K562 (cell line): ENCODE measurements around the gene WBP1. TPM values are rescaled to one million over a fixed set of nuclear protein-coding genes. Genes with fewer than 3 reads are reported as not detected.

ENCODE experiments used
- ATAC-seq: fragments of 200-7000 bp; cut with Tn5 transposase; 3 replicates; pipeline ENCODE4 v1.9.1; 2020; ENCODE audit warnings: moderate library complexity
- BruUV-seq: library from RNA; stranded (reverse); fragments of 400-500 nt; replicated peaks from 2 replicates; lab custom pipeline; 2021; lab: Mats Ljungman, UMichigan
- CTCF ChIA-PET: fragments of 300-600 bp; formaldehyde crosslinking; extraction: SDS; loops from one replicate; lab custom pipeline; 2021; ENCODE audit warnings: low intra/inter-chr PET ratio; lab: Yijun Ruan, JAX
- POLR2A ChIA-PET: fragments of 300-600, 350-650 bp; sonication (Branson Sonifier 250); formaldehyde crosslinking; extraction: SDS; loops from one replicate; lab custom pipeline; 2021; ENCODE audit warnings: antibody characterized with exemption, inconsistent platforms; lab: Yijun Ruan, JAX
- DNase-seq, 4 experiments: peaks; one replicate each; pipeline versions ENCODE4 v3.0.0 to v3.0.0-alpha.2; 2011 to 2018; ENCODE audit warnings: low spot score in 3 of 4, mixed read lengths in 3 of 4; ENCODE audit errors: extremely low read depth in 1 of 4
- FAIRE-seq: peaks from 2 replicates; lab custom pipeline; 2011; peaks lifted over from hg19 to GRCh38; lab: Jason Lieb, UNC
- H2AFZ ChIP-seq: 2 replicates; pipeline ENCODE4 v1.6.0; 2011; ENCODE audit warnings: low read depth, low read length, control low read depth, inconsistent platforms
- H3K27ac ChIP-seq: fragments of 200-600 bp; 3 replicates; pipeline ENCODE4 v1.8.0; 2011; ENCODE audit warnings: low read depth, mild to moderate bottlenecking, control low read depth, inconsistent platforms, low read length, moderate library complexity, mixed read lengths; ENCODE audit errors: extremely low read depth
- H3K27me3 ChIP-seq, 2 experiments: fragments of 300-600 bp in 1 of 2; 2 replicates in 1 of 2; 3 replicates in 1 of 2; pipeline versions ENCODE4 v1.6.0 to v1.8.0; 2011; ENCODE audit warnings: inconsistent platforms in 2 of 2, low read length in 2 of 2, mild to moderate bottlenecking in 1 of 2, mixed read lengths in 1 of 2, moderate library complexity in 1 of 2; ENCODE audit not compliant: control insufficient read depth in 2 of 2, insufficient read depth in 2 of 2
- H3K36me3 ChIP-seq: fragments of 300-600 bp; 3 replicates; pipeline ENCODE4 v1.8.0; 2011; ENCODE audit warnings: mild to moderate bottlenecking, low read length, inconsistent platforms; ENCODE audit not compliant: control insufficient read depth, insufficient read depth
- H3K4me1 ChIP-seq, 2 experiments: fragments of 200-600 bp in 1 of 2; replicated peaks in 1 of 2; 2 replicates in 1 of 2; 3 replicates in 1 of 2; pipeline versions ENCODE4 v1.5.1 to v1.8.0; 2011; ENCODE audit warnings: inconsistent platforms in 2 of 2, low read length in 2 of 2, mild to moderate bottlenecking in 1 of 2, mixed read lengths in 1 of 2, moderate library complexity in 1 of 2; ENCODE audit not compliant: control insufficient read depth in 2 of 2, insufficient read depth in 2 of 2
- H3K4me2 ChIP-seq: 2 replicates; pipeline ENCODE4 v1.6.1; 2011; ENCODE audit warnings: low read length, control low read depth, inconsistent platforms, mixed read lengths; ENCODE audit not compliant: insufficient read depth
- H3K4me3 ChIP-seq: fragments of 200-600 bp; sonication (generic), shearing (Covaris generic); 2 replicates; pipeline ENCODE4 v1.5.1; 2016; ENCODE audit warnings: control low read depth, inconsistent platforms
- H3K79me2 ChIP-seq: fragments of 200-600 bp; 3 replicates; pipeline ENCODE4 v1.8.0; 2011; ENCODE audit warnings: low read length, inconsistent platforms; ENCODE audit not compliant: control insufficient read depth, insufficient read depth
- H3K9ac ChIP-seq, 2 experiments: 2 replicates each; pipeline versions ENCODE4 v1.6.0 to v1.6.1; 2011; ENCODE audit warnings: low read depth in 2 of 2, low read length in 2 of 2, control low read depth in 1 of 2, inconsistent platforms in 1 of 2, mild to moderate bottlenecking in 1 of 2, mixed read lengths in 1 of 2; ENCODE audit not compliant: insufficient read depth in 1 of 2
- H3K9me1 ChIP-seq: one replicate; pipeline ENCODE4 v1.6.0; 2011; ENCODE audit warnings: inconsistent platforms, mild to moderate bottlenecking, low read length, moderate library complexity; ENCODE audit not compliant: control insufficient read depth, insufficient read depth
- H3K9me3 ChIP-seq: replicated peaks from 2 replicates; pipeline ENCODE4 v1.5.1; 2011; ENCODE audit warnings: low read depth, low read length, inconsistent platforms; ENCODE audit not compliant: control insufficient read depth, insufficient read depth
- H4K20me1 ChIP-seq: replicated peaks from 2 replicates; pipeline ENCODE4 v1.6.1; 2011; ENCODE audit warnings: low read length, inconsistent platforms, mixed read lengths; ENCODE audit not compliant: control insufficient read depth, insufficient read depth
- ADNP ChIP-seq: fragments of 200-800 bp; sonication (Bioruptor generic); IDR thresholded peaks from 2 replicates; pipeline ENCODE4 v1.6.1; 2016; ENCODE audit warnings: missing genetic modification characterization, missing compliant biosample characterization
- BRD9 ChIP-seq: fragments of 450-650 bp; IDR thresholded peaks from 2 replicates; pipeline ENCODE4 v1.6.1; 2018; ENCODE audit warnings: low read depth; ENCODE audit not compliant: partially characterized antibody
- CTBP1 ChIP-seq: fragments of 450-650 bp; IDR thresholded peaks from 2 replicates; pipeline ENCODE4 v1.6.1; 2016; ENCODE audit warnings: borderline replicate concordance
- DACH1 ChIP-seq: fragments of 450-650 bp; IDR thresholded peaks from 2 replicates; pipeline ENCODE4 v1.6.1; 2018; ENCODE audit not compliant: partially characterized antibody
- KAT7 ChIP-seq: sonication (generic); formaldehyde crosslinking; IDR thresholded peaks from 2 replicates; pipeline ENCODE4 v1.8.0; 2022; ENCODE audit warnings: missing genetic modification reagents, mild to moderate bottlenecking, borderline replicate concordance
- MECOM ChIP-seq: fragments of 250-450 bp; sonication (Bioruptor Pico); IDR thresholded peaks from 2 replicates; pipeline ENCODE4 v1.8.0; 2022; ENCODE audit warnings: inconsistent platforms
- NCOA4 ChIP-seq: fragments of 450-650 bp; IDR thresholded peaks from 2 replicates; pipeline ENCODE4 v1.6.1; 2018; ENCODE audit warnings: mild to moderate bottlenecking; ENCODE audit not compliant: partially characterized antibody
- NR1H2 ChIP-seq: sonication (generic); formaldehyde crosslinking; IDR thresholded peaks from 2 replicates; pipeline ENCODE4 v1.4.0; 2020; ENCODE audit warnings: mild to moderate bottlenecking, missing genetic modification reagents
- PHB ChIP-seq: fragments of 250-450 bp; sonication (Bioruptor Pico); IDR thresholded peaks from 2 replicates; pipeline ENCODE4 v1.5.0; 2021
- SREBF2 ChIP-seq: sonication (generic); formaldehyde crosslinking; IDR thresholded peaks from 2 replicates; pipeline ENCODE4 v1.4.0; 2020; ENCODE audit warnings: mild to moderate bottlenecking, missing genetic modification reagents
- WHSC1 ChIP-seq: IDR thresholded peaks from one replicate; pipeline ENCODE4 v1.6.1; 2012; ENCODE audit warnings: low read length, control low read depth, inconsistent platforms
- ZNF253 ChIP-seq: fragments of 250-450 bp; sonication (Bioruptor Pico); conservative IDR thresholded peaks from 2 replicates; pipeline ENCODE4 v1.6.1; 2021; ENCODE audit warnings: mild to moderate bottlenecking
- WGBS: fragments of 100-300 bp; shearing (Covaris generic); methylation state at CpG from one replicate; pipeline ENCODE4 v1.1.6; 2016; ENCODE audit warnings: low coverage, mixed read lengths; ENCODE audit not compliant: insufficient coverage; ENCODE audit errors: missing lambda C conversion rate; 5-methylcytosine and 5-hydroxymethylcytosine counted together
- in situ Hi-C: fragments of 300-500 bp; cut with MboI; formaldehyde crosslinking; loops from 4 replicates; pipeline ENCODE4 v1.15.0; 2018; ENCODE audit warnings: inconsistent platforms, mixed read lengths
- intact Hi-C: fragments of 100-400 bp; cut with micrococcal nuclease; formaldehyde crosslinking; loops from 2 replicates; pipeline ENCODE4 v1.14.2; 2022
- polyA plus RNA-seq, 8 experiments: library from polyadenylated mRNA; depleted of rRNA in 4 of 8; stranded (reverse) in 5 of 8; unstranded in 3 of 8; fragments of >200 nt; fragmentation: Nextera tagmentation in 2 of 8; fragmentation: Illumina TruSeq in 1 of 8; extraction: Ambion mirVana in 2 of 8; extraction: Trizol in 1 of 8; gene quantifications; 2 replicates each; pipeline versions ENCODE4 v1.2.1 to v1.2.3, GENCODE V29; 2011 to 2014; ENCODE audit warnings: inconsistent platforms in 1 of 8, missing spikeins in 1 of 8
- total RNA-seq, 7 experiments: library from RNA; depleted of rRNA in 6 of 7; stranded (reverse); fragments of >200 nt in 6 of 7; fragmentation: Illumina TruSeq in 2 of 7; extraction: Trizol in 2 of 7; gene quantifications; 2 replicates each; pipeline versions ENCODE4 v1.2.1 to v1.2.3, GENCODE V29; 2011 to 2021; ENCODE audit warnings: low replicate concordance in 1 of 7
- TF ChIP-seq, protein P1 (sequence below), 2 experiments: fragments of 450-650 bp; IDR thresholded peaks; 2 replicates each; pipeline ENCODE4 v1.6.1; 2016
- TF ChIP-seq, protein P2 (sequence below), 2 experiments: IDR thresholded peaks in 1 of 2; conservative IDR thresholded peaks in 1 of 2; 2 replicates each; pipeline ENCODE4 v1.6.1; 2016; ENCODE audit warnings: low read depth in 2 of 2, mild to moderate bottlenecking in 1 of 2, missing compliant biosample characterization in 1 of 2, missing genetic modification characterization in 1 of 2, moderate library complexity in 1 of 2

WBP1 gene
- total and polyA plus RNA-seq, 9 of the 15 experiments (the other 6 are each of a cell fraction or from before 2014, with no cell fraction given) = 1.9 to 27.7 (median 14.2) TPM

GRCh38 chr2:74481961-74482800 lies 23.9 kb downstream of the WBP1 start (continued):
- no peak for TF ChIP-seq PHB (CRISPR knock-in tag)
- no peak for TF ChIP-seq BRD9

DNA sequence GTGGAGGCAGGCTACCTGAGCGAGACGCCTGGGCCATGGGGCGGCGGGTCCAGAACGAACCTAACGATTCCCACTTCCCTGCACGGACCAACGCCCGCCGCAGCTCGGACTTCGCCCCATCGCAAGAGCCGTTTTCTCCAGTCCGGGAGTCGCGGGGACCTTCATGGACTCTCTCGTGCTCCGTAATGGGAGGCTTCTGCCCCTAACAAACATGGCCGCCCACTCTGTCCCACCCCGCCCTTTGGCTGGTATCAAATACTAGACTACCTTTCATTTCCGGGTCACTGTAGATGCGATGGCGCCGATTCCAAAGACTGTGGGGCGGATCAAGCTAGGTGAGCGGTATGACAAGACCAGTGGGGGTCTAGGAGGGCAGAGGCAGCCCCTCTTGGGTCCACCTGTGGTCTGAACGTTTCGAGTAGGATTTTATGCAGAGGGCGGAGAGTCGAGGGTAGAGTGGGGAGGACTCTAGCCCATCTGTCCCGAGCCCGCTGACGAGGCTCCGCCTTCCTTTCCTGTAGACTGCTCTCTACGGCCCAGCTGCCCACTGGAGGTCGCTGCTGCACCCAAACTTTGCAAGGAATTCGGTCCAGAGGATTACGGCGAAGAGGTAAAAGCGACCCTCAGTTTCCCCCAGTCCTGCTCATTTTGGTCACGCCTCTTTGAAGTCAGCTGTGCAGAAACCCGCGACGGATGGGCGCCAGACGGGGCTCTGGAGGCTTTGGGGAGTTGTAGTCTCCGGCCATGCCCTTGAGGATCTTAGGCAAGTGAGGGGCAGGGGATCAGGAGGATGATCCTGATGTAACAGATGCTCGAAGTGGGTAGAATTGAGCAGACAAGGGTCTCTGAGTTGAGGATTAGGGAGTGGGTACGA lies 24.8 kb downstream of the WBP1 start, which contains the start of the genes CCDC142 and TTC31:
Gene CCDC142 (minus strand): TSS at position 198 of the 874 bp plus-strand sequence. CDS start 161 bp downstream, at position 37.
Gene TTC31 (plus strand): TSS at position 281 of the 874 bp plus-strand sequence. CDS start 15 bp downstream, at position 296.
- TSS peak; percentile 94 for BruUV-seq
- FAIRE-seq = peak; percentile 95
- WGBS = under 1% methylated on average over 38 of the region's 50 CpGs
- TF ChIP-seq NCOA4 = no peak
- no peak for TF ChIP-seq DACH1
- TF ChIP-seq, protein P1, sequence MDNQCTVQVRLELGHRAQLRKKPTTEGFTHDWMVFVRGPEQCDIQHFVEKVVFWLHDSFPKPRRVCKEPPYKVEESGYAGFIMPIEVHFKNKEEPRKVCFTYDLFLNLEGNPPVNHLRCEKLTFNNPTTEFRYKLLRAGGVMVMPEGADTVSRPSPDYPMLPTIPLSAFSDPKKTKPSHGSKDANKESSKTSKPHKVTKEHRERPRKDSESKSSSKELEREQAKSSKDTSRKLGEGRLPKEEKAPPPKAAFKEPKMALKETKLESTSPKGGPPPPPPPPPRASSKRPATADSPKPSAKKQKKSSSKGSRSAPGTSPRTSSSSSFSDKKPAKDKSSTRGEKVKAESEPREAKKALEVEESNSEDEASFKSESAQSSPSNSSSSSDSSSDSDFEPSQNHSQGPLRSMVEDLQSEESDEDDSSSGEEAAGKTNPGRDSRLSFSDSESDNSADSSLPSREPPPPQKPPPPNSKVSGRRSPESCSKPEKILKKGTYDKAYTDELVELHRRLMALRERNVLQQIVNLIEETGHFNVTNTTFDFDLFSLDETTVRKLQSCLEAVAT (IDR thresholded peaks at IDR 0.05) = peak in 1 of 2 experiments; percentile 30; a peak in 1 of 4 replicates
- peak; percentile 81; the same call in 1 of the 2 replicates for TF ChIP-seq CTBP1
- TF ChIP-seq SREBF2 (CRISPR knock-in tag) = peak; percentile 90; the same call in 1 of the 2 replicates
- TF ChIP-seq NR1H2 (CRISPR knock-in tag) = 0 out of 2 replicates have a peak, but pooled peaks have one; percentile 11
- peak; percentile 41 for TF ChIP-seq KAT7 (CRISPR knock-in tag)
- TF ChIP-seq, protein P2, sequence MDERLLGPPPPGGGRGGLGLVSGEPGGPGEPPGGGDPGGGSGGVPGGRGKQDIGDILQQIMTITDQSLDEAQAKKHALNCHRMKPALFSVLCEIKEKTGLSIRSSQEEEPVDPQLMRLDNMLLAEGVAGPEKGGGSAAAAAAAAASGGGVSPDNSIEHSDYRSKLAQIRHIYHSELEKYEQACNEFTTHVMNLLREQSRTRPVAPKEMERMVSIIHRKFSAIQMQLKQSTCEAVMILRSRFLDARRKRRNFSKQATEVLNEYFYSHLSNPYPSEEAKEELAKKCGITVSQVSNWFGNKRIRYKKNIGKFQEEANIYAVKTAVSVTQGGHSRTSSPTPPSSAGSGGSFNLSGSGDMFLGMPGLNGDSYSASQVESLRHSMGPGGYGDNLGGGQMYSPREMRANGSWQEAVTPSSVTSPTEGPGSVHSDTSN (CRISPR knock-in tag; IDR thresholded peaks at IDR 0.05; ENCODE audit: low read depth) = no peak
- TF ChIP-seq, protein P2 (tag; conservative IDR thresholded peaks at IDR 0.05; ENCODE audit: low read depth) = no peak
- TF ChIP-seq ADNP (tag) = no peak
- TF ChIP-seq ZNF253 (CRISPR knock-in tag) = no peak
- TF ChIP-seq WHSC1 = no peak
- no peak for TF ChIP-seq MECOM (CRISPR knock-in tag)

More for the DNA sequence above, 24.8 kb downstream of the WBP1 start, which contains the start of the genes CCDC142 and TTC31:
- Histone ChIP-seq H3K79me2 (peaks cover 32% of the 10 kb centered on the region), H3K27me3 (no peaks in the 10 kb centered on the region), H3K4me1 (peaks cover 8 to 23% of the 10 kb centered on the region in 2 experiments; a peak in 4 of 5 replicates), H3K27ac (peak within 1 kb of the TSS; percentile 92), H3K9me3 (no peaks in the 10 kb centered on the region), H3K4me2 (peak within 1 kb of the TSS; percentile 99), H3K9ac (peak within 1 kb of the TSS; percentile 83 to 93), H2AFZ (peak within 1 kb of the TSS; percentile 100), H3K9me1 (no peaks in the 10 kb centered on the region), H3K36me3 (peaks cover 26% of the 10 kb centered on the region), H3K4me3 (peak within 1 kb of the TSS; percentile 86), H4K20me1 (no peaks in the 10 kb centered on the region; the same call in 1 of the 2 replicates)
- DNase-seq (peak; percentile 90 to 96 (median 91)), ATAC-seq (peak; percentile 95)
- intact Hi-C loops (loop anchor here (1.0 to 2.0 kb wide), 5 partner anchors 20 to 104 kb away; partner anchors contain the start of genes AUP1, HTRA2 and INO80B), in situ Hi-C loops (no loop called here)
- POLR2A ChIA-PET = interaction anchor here (0.6 to 3.9 kb wide), 13 partner anchors 11 to 107 kb away, joined by 3 to 28 read pairs (median 5); partner anchors contain the start of genes AUP1, HTRA2, INO80B and MOGS
- CTCF ChIA-PET = interaction anchor here (0.6 to 2.0 kb wide), 5 partner anchors 28 to 105 kb away, joined by 3 to 12 read pairs (median 4); partner anchors contain the start of gene INO80B
